Mesothelial cell of epicardium (in vitro differentiated cells): ENCODE results near the gene ZNF14. TPM values are rescaled to one million over a fixed set of nuclear protein-coding genes. Genes with fewer than 3 reads are reported as not detected.

Source experiments
- DNase-seq, 2 experiments: peaks; one replicate each; pipeline ENCODE4 v3.0.0; 2021; ENCODE audit warnings: low spot score in 2 of 2; ENCODE audit not compliant: unreplicated experiment in 2 of 2
- H3K27ac Mint-ChIP-seq: 2 replicates; pipeline ENCODE4 v1.8.0; 2021; ENCODE audit warnings: mixed read lengths
- H3K27me3 Mint-ChIP-seq: 2 replicates; pipeline ENCODE4 v1.8.0; 2021; ENCODE audit warnings: low read depth, mixed read lengths
- H3K36me3 Mint-ChIP-seq: 2 replicates; pipeline ENCODE4 v1.8.0; 2021; ENCODE audit warnings: mixed read lengths
- H3K4me1 Mint-ChIP-seq: 2 replicates; pipeline ENCODE4 v1.8.0; 2021; ENCODE audit warnings: mixed read lengths
- H3K4me3 Mint-ChIP-seq: 2 replicates; pipeline ENCODE4 v1.8.0; 2021; ENCODE audit warnings: mild to moderate bottlenecking, moderate library complexity, mixed read lengths
- H3K9me3 Mint-ChIP-seq: 2 replicates; pipeline ENCODE4 v1.8.0; 2021; ENCODE audit warnings: mixed read lengths
- CTCF ChIP-seq: fragments of 200-600 bp; sonication (generic); IDR thresholded peaks from one replicate; pipeline ENCODE4 v1.5.0; 2021; ENCODE audit warnings: antibody characterized with exemption; ENCODE audit not compliant: unreplicated experiment
- total RNA-seq: library from RNA; stranded (reverse); gene quantifications from 3 replicates; pipeline ENCODE4 v1.2.1, GENCODE V29; 2021

The ZNF14 gene
- total RNA-seq, 1 donor from 2014 or later, result 11.7 TPM

DNA sequence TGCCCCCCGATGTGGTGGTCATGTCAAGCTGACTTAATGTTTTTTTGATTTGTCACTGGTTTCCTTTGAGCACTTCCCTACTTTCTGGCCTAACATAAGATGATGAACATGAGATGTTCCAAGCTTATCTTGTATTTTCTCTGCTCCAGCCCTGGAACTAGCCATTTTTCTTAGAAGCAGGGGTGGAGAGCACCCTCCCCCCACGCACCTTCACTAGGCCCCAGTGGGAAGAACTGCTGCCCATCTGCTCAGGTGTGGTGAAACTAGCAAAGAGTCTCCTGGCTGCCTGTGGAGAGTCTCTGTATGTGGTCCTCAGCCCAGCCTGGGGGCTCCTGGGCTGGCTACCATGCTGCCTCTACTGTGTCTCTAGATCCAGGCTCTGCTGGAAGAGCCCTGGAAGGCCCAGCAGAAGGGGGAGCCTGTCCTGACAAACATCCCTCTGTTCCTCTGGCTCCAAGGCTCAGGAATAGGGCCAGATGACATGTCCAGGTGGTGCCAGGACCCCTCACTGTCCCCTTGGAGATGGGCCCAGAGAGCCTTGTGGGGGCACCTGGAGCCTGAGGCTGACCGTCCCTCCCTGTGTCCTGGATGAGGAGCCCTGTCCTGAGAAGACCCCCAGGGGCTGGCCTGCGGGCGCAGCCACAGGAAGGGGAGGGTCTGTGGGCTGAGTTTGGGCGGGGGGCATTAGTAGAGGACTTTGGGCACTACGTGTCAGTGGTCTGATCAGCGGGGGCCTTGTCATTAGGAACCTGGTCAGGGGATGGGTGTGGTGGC, 4.8 kb upstream of the ZNF14 start:
- Mint-ChIP-seq H3K4me1 (peaks cover 6% of the 10 kb centered on the region), H3K9me3 (no peaks in the 10 kb centered on the region), H3K27ac (no peak overlapping the region), H3K27me3 (no peaks in the 10 kb centered on the region), H3K36me3 (peaks cover 6% of the 10 kb centered on the region), H3K4me3 (no peak overlapping the region)
- DNase-seq, result no peak
- TF ChIP-seq CTCF, result no peak

GRCh38 chr19:19721896-19722295, 11.0 kb downstream of the ZNF14 start:
- H3K9me3 Mint-ChIP-seq, result peaks cover 53% of the 10 kb centered on the region
- no peak for DNase-seq
- H3K27me3 Mint-ChIP-seq, result no peaks in the 10 kb centered on the region
- no peak for TF ChIP-seq CTCF
- no peaks in the 10 kb centered on the region for H3K4me1 Mint-ChIP-seq
- H3K27ac Mint-ChIP-seq, result no peak overlapping the region
- H3K36me3 Mint-ChIP-seq, result peaks cover 55% of the 10 kb centered on the region
- no peak overlapping the region for H3K4me3 Mint-ChIP-seq

GRCh38 chr19:19719798-19720197, 13.1 kb downstream of the ZNF14 start:
- Mint-ChIP-seq H3K36me3 (peaks cover 75% of the 10 kb centered on the region), H3K9me3 (peaks cover 71% of the 10 kb centered on the region), H3K4me3 (no peak overlapping the region), H3K4me1 (no peaks in the 10 kb centered on the region), H3K27ac (no peak overlapping the region), H3K27me3 (no peaks in the 10 kb centered on the region)
- TF ChIP-seq CTCF, result no peak
- DNase-seq, result no peak

DNA sequence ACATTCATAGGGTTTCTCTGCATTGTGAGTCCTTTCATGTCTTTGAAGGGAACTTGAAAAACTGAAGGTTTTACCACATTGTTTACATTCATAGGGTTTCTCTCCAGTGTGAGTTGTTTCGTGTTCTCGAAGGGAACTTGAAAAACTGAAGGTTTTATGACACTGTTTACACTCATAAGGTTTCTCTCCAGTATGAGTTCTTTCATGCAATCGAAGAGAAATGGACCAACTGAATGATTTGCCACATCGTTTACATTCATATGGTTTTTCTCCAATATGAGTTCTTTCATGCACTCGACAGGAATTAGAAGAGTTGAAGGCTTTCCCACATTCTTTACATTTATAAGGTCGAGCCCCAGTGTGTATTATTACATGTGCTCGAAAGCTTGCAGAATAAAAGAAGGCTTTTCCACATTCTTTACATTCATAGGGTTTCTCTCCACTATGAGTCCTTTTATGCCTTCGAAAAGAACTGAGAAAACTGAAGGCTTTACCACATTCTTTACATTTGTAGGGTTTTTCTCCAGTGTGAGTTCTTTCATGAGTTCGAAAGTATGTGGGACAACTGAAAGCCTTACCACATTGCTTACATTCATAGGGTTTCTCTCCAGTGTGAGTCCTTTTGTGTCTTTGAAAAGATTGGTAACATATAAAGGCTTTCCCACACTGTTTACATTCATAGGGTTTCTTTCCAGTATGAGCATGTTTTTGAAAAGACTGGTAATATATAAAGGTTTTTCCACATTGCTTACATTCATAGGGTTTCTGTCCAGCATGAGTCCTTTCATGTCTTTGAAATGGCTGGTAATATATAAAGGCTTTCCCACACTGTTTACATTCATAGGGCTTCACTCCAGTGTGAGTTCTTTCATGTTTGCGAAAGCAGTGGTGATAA, 20.7 kb downstream of the ZNF14 start:
- Mint-ChIP-seq H3K27ac (no peak overlapping the region), H3K27me3 (no peaks in the 10 kb centered on the region), H3K9me3 (peaks cover 64% of the 10 kb centered on the region), H3K36me3 (peaks cover 89% of the 10 kb centered on the region), H3K4me1 (no peaks in the 10 kb centered on the region), H3K4me3 (no peak overlapping the region)
- no peak for DNase-seq
- no peak for TF ChIP-seq CTCF

- H3K9me3 Mint-ChIP-seq, result peaks cover 63% of the 10 kb centered on the region
- DNase-seq, result no peak
- peaks cover 88% of the 10 kb centered on the region for H3K36me3 Mint-ChIP-seq
- no peak for TF ChIP-seq CTCF
- H3K27ac Mint-ChIP-seq, result no peak overlapping the region
- no peaks in the 10 kb centered on the region for H3K27me3 Mint-ChIP-seq
- H3K4me1 Mint-ChIP-seq, result no peaks in the 10 kb centered on the region
- H3K4me3 Mint-ChIP-seq, result no peak overlapping the region
Measured at GRCh38 chr19:19711306-19711933, 21.5 kb downstream of the ZNF14 start.
